Loucy (cell line): Measurements from ENCODE around the gene FAM107B.

Experiments used
- CTCF ChIP-seq: fragments of 200-600 bp; sonication (generic); conservative IDR thresholded peaks from 2 replicates; pipeline ENCODE4 v1.5.1; 2014; ENCODE audit warnings: mild to moderate bottlenecking, antibody characterized with exemption, low read length
- EZH2phosphoT487 ChIP-seq: fragments of 200-600 bp; IDR thresholded peaks from 2 replicates; pipeline ENCODE4 v1.6.1; 2018; ENCODE audit warnings: antibody characterized with exemption, mild to moderate bottlenecking, moderate library complexity, borderline replicate concordance

DNA sequence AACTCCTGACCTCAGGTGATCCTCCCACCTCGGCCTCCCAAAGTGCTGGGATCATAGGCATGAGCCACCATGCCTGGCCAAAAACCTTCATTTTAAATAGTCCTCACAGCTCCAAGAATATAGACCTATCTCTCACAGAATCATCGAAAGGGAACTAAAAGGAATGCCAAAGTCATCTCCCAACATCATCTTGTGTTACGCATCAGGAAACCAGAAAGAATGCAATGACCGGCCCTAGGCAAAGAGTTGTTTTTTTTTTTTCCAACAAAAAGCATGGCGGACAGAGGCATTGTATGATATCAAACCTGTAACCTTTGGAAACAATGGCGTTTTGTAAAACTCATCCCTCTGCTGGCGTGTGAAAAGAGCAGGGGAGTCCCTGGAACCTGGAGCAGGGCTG is 73.2 kb downstream of the FAM107B start:
- TF ChIP-seq CTCF (no peak), EZH2phosphoT487 (no peak)
